Body of pancreas (tissue), 4 donors: Measurements from ENCODE around the gene PCDHGC4.

Experiments used
- POLR2A ChIP-seq, 3 donors: fragments of 450-650 bp; IDR thresholded peaks; one replicate each; pipeline ENCODE4 v1.6.1; 2016; ENCODE audit warnings: antibody characterized with exemption in 3 of 3, mild to moderate bottlenecking in 2 of 3
- TF ChIP-seq, protein P1 (sequence below), 7 experiments: fragments of 450-650 bp in 4 of 7; fragments of 200-600 bp in 3 of 7; sonication (generic) in 3 of 7; IDR thresholded peaks; one replicate each; pipeline ENCODE4 v1.5.1; 2016 to 2019; ENCODE audit warnings: antibody characterized with exemption in 7 of 7

- TF ChIP-seq, protein P1, sequence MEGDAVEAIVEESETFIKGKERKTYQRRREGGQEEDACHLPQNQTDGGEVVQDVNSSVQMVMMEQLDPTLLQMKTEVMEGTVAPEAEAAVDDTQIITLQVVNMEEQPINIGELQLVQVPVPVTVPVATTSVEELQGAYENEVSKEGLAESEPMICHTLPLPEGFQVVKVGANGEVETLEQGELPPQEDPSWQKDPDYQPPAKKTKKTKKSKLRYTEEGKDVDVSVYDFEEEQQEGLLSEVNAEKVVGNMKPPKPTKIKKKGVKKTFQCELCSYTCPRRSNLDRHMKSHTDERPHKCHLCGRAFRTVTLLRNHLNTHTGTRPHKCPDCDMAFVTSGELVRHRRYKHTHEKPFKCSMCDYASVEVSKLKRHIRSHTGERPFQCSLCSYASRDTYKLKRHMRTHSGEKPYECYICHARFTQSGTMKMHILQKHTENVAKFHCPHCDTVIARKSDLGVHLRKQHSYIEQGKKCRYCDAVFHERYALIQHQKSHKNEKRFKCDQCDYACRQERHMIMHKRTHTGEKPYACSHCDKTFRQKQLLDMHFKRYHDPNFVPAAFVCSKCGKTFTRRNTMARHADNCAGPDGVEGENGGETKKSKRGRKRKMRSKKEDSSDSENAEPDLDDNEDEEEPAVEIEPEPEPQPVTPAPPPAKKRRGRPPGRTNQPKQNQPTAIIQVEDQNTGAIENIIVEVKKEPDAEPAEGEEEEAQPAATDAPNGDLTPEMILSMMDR (IDR thresholded peaks at IDR 0.05): no peak
- TF ChIP-seq POLR2A (IDR thresholded peaks at IDR 0.05): no peak
Measured at GRCh38 chr5:141496038-141496437, 11.2 kb downstream of the PCDHGC4 start.
